OCI-LY3 (cell line): Measurements from ENCODE around the gene ALDH9A1.

Source experiments
- H2AFZ ChIP-seq: fragments of 200-600, 300-600 bp; shearing (Covaris generic); 2 replicates; pipeline ENCODE4 v1.6.0; 2014; ENCODE audit warnings: antibody characterized with exemption, low read depth, low read length
- H3K27ac ChIP-seq: fragments of 200-600, 300-600 bp; sonication (generic); 2 replicates; pipeline ENCODE4 v1.5.1; 2014; ENCODE audit warnings: mild to moderate bottlenecking, low read length, moderate library complexity, mixed read lengths
- H3K27me3 ChIP-seq: fragments of 200-600, 300-600 bp; sonication (generic); 2 replicates; pipeline ENCODE4 v1.6.1; 2014; ENCODE audit warnings: low read depth, low read length, mixed read lengths
- H3K36me3 ChIP-seq: fragments of 200-600, 300-600 bp; sonication (generic); replicated peaks from 2 replicates; pipeline ENCODE3; 2014; ENCODE audit warnings: low read depth, low read length, mixed read lengths
- H3K4me1 ChIP-seq: fragments of 300-600, 200-600 bp; sonication (generic); 2 replicates; pipeline ENCODE4 v1.6.1; 2014; ENCODE audit warnings: low read length, mixed read lengths
- H3K4me2 ChIP-seq: fragments of 200-600, 300-600 bp; sonication (generic); 2 replicates; pipeline ENCODE4 v1.6.1; 2014; ENCODE audit warnings: low read length, mixed read lengths
- H3K4me3 ChIP-seq: fragments of 300-600, 200-600 bp; sonication (generic); 2 replicates; pipeline ENCODE4 v1.5.1; 2014; ENCODE audit warnings: antibody characterized with exemption, mild to moderate bottlenecking, low read length, moderate library complexity
- H3K79me2 ChIP-seq: fragments of 300-600, 200-600 bp; shearing (Covaris generic); 2 replicates; pipeline ENCODE4 v1.6.1; 2014; ENCODE audit warnings: mild to moderate bottlenecking, low read length, mixed read lengths
- H3K9ac ChIP-seq: fragments of 300-600, 200-600 bp; shearing (Covaris generic); 2 replicates; pipeline ENCODE4 v1.6.0; 2014; ENCODE audit warnings: mild to moderate bottlenecking, low read length, moderate library complexity
- H3K9me3 ChIP-seq: fragments of 200-600, 300-600 bp; shearing (Covaris generic); 2 replicates; pipeline ENCODE4 v1.6.1; 2014; ENCODE audit warnings: low read length, mixed read lengths; ENCODE audit not compliant: insufficient read depth
- H4K20me1 ChIP-seq: fragments of 200-600, 300-600 bp; sonication (generic); 2 replicates; pipeline ENCODE4 v1.6.1; 2016; ENCODE audit warnings: low read length, mixed read lengths; ENCODE audit not compliant: insufficient read depth
- CTCF ChIP-seq: fragments of 200-600, 300-600 bp; sonication (generic); IDR thresholded peaks from 2 replicates; pipeline ENCODE4 v1.5.1; 2014; ENCODE audit warnings: antibody characterized with exemption, low read length, low read depth
- EZH2phosphoT487 ChIP-seq: fragments of 200-600 bp; shearing (Covaris generic); IDR thresholded peaks from 2 replicates; pipeline ENCODE4 v1.6.1; 2018; ENCODE audit warnings: antibody characterized with exemption, mixed run types, low read depth

The ALDH9A1 gene

DNA sequence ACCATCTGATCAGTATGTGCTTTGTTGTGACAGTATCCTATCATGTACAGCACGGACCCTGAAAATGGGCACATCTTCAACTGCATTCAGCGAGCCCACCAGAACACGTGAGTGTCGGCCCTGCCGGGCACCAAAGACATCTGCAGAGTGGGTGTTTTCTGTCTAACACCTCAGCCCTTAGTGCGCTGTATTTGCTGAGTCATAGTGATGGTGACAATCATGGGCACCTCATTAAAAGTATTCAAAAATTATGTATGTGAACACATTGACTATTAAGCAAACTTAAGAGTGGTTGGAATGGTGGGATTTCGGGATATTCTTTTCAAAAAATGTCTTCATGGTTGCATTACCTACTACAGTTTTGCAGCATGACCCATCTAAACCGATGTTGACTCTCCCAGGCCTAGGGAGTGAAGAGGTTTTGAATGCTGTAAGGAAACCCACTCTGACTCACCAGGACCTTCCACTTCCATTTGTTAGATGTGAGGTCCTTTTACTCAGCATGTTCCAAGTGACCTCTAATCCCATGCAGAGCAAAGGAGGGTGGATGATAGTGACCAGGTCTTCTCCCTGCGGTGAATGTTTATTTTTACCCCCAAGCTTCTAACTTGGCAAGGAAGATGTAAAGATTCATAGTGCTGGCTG is 47.3 kb downstream of the ALDH9A1 start:
- TF ChIP-seq EZH2phosphoT487 (no peak), CTCF (no peak)
- Histone ChIP-seq H2AFZ (no peak overlapping the region), H3K9ac (no peak overlapping the region), H3K9me3 (no peaks in the 10 kb centered on the region), H3K79me2 (no peaks in the 10 kb centered on the region), H3K4me1 (peaks cover 9% of the 10 kb centered on the region), H3K36me3 (peaks cover 8% of the 10 kb centered on the region), H4K20me1 (peaks cover 6% of the 10 kb centered on the region; the same call in 1 of the 2 replicates), H3K27me3 (peaks cover 14% of the 10 kb centered on the region; the same call in 1 of the 2 replicates), H3K27ac (no peak overlapping the region), H3K4me3 (no peak overlapping the region), H3K4me2 (no peak overlapping the region)

DNA sequence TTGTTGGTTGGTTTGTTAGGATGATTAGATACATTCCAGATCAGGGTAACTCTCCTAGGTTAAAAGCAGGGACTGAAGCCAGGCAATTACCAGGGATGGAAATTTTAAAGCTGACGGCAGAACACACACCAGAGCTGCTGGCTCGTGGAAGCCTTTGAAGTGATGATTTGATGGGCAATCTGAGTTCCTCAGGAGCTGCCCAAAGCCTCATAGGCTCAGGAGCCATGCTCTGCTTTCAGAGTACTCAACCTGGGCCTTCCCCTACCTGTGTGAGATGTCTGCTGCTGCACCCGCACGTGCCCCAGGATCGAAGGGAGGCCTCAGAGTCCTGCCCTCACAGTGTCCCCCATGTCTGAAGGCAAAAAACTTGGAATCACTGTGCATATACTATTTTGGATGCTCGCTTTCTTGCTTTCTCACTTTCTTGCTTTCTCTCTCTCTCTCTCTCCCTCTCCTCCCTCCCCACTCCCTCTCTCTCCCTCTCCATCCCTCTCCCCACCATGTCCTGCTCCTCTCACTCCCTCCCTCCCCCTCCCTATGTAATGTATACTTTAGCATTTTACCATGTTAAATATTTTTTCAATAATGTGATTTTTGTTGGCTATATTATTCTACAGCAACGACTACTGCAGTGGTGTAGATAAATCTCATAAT is 49.3 kb downstream of the ALDH9A1 start:
- peaks cover 19% of the 10 kb centered on the region for H3K4me1 ChIP-seq
- H3K9ac ChIP-seq: no peak overlapping the region
- peaks cover 6% of the 10 kb centered on the region; the same call in 1 of the 2 replicates for H4K20me1 ChIP-seq
- no peak overlapping the region for H3K4me2 ChIP-seq
- TF ChIP-seq EZH2phosphoT487 (no peak), CTCF (no peak)
- H2AFZ ChIP-seq: no peak overlapping the region
- peaks cover 15% of the 10 kb centered on the region; the same call in 1 of the 2 replicates for H3K27me3 ChIP-seq
- H3K79me2 ChIP-seq: no peaks in the 10 kb centered on the region
- H3K36me3 ChIP-seq: peaks cover 3% of the 10 kb centered on the region
- H3K27ac ChIP-seq: no peak overlapping the region
- no peak overlapping the region for H3K4me3 ChIP-seq
- no peaks in the 10 kb centered on the region for H3K9me3 ChIP-seq

DNA sequence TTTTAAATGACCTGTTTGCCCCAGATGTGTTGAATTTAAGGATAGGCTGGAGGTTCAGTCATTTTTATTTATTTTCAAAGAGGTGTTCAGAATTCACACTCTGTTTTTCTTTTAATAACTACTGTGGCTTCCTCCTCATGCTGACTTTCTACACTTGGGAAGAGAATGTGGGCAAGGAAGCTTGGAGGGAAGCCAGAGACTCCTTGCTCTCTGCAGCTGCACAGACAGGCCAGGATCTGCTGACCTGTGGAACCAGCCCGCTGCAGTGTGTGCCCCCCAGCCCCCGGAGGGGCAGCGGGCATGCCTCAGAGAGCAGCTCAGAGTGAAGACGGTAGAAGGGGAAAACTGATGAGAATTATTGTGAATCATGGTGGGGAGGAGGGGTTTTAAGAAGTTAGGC is 50.4 kb downstream of the ALDH9A1 start:
- Histone ChIP-seq H3K9me3 (no peaks in the 10 kb centered on the region), H3K4me2 (no peak overlapping the region), H3K27ac (no peak overlapping the region), H4K20me1 (peaks cover 6% of the 10 kb centered on the region; the same call in 1 of the 2 replicates), H3K79me2 (no peaks in the 10 kb centered on the region), H2AFZ (no peak overlapping the region), H3K36me3 (no peaks in the 10 kb centered on the region), H3K27me3 (peaks cover 15% of the 10 kb centered on the region; the same call in 1 of the 2 replicates), H3K4me3 (no peak overlapping the region), H3K9ac (no peak overlapping the region), H3K4me1 (peaks cover 19% of the 10 kb centered on the region)
- TF ChIP-seq EZH2phosphoT487 (no peak), CTCF (no peak)

DNA sequence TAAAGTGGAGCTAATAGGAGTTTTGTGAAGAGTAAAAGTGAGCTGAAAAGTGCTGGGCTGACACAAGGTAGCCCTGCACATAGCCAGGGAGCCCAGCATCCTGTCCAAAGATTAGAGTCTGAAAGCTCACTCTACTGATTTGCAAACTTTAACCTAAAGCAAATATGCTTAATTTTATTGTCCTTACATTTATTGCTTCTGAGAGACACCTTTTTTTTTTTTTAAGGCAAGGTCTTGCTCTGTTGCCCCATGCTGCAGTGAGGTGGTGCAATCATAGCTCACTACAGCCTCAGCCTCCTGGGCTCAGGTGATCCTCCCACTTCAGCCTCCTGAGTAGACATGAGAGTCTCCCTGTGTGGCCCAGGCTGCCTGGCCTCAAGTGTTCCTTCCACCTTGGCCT is 50.8 kb downstream of the ALDH9A1 start:
- Histone ChIP-seq H3K9me3 (no peaks in the 10 kb centered on the region), H3K9ac (no peak overlapping the region), H3K27ac (no peak overlapping the region), H4K20me1 (peaks cover 6% of the 10 kb centered on the region; the same call in 1 of the 2 replicates), H3K79me2 (no peaks in the 10 kb centered on the region), H3K4me2 (no peak overlapping the region), H3K4me1 (peaks cover 22% of the 10 kb centered on the region), H2AFZ (no peak overlapping the region), H3K36me3 (no peaks in the 10 kb centered on the region), H3K27me3 (peaks cover 15% of the 10 kb centered on the region; the same call in 1 of the 2 replicates), H3K4me3 (no peak overlapping the region)
- TF ChIP-seq EZH2phosphoT487 (no peak), CTCF (no peak)
